ENCODE data around the gene AZIN2. TPM values are rescaled to one million over a fixed set of nuclear protein-coding genes. Genes with fewer than 3 reads are reported as not detected.

AZIN2 gene
- total RNA-seq, 4 donors from 2014 or later = 2.5 to 6.1 (median 4.1) TPM

- Histone ChIP-seq H3K27me3 (no peaks in the 10 kb centered on the region), H3K4me3 (no peak overlapping the region), H3K36me3 (peaks cover 6 to 43% (median 19%) of the 10 kb centered on the region in 4 donors), H3K4me1 (peaks cover 11 to 19% (median 14%) of the 10 kb centered on the region in 4 donors), H3K9me3 (no peaks in the 10 kb centered on the region), H3K27ac (replicated peaks in 1 of 4) (peak overlapping the region in 1 of 4 donors; percentile 6)
- no peak for DNase-seq (ENCODE audit: extremely low spot score)
- 38% methylated on average over 15 of the region's 25 CpGs for WGBS
- intact Hi-C loops (cut with DNase I) = no loop called here
- TF ChIP-seq EP300 (IDR thresholded peaks at IDR 0.05) (no peak), POLR2AphosphoS5 (IDR thresholded peaks at IDR 0.05) (peak in 1 of 2 donors; percentile 27), POLR2A (IDR thresholded peaks at IDR 0.05; ENCODE audit: low read depth) (no peak), CTCF (IDR thresholded peaks at IDR 0.05) (no peak)
Observed at GRCh38 chr1:33161061-33161681, 80.2 kb downstream of the AZIN2 start.

GRCh38 chr1:33162141-33162540 is 81.2 kb downstream of the AZIN2 start:
- no peak overlapping the region for H3K27ac ChIP-seq (replicated peaks in 1 of 4)

GRCh38 chr1:33163621-33164519 is 82.9 kb downstream of the AZIN2 start:
- Histone ChIP-seq H3K27me3 (no peaks in the 10 kb centered on the region), H3K27ac (replicated peaks in 1 of 4) (no peak overlapping the region), H3K4me1 (peaks cover 11 to 16% (median 12%) of the 10 kb centered on the region in 4 donors), H3K4me3 (no peak overlapping the region), H3K9me3 (no peaks in the 10 kb centered on the region), H3K36me3 (peaks cover 6 to 37% (median 11%) of the 10 kb centered on the region in 4 donors)
- no peak for DNase-seq (ENCODE audit: extremely low spot score)
- WGBS = 75% methylated on average over 14 of the region's 14 CpGs
- intact Hi-C loops (cut with DNase I) = no loop called here
- TF ChIP-seq CTCF (IDR thresholded peaks at IDR 0.05) = no peak
- no peak for TF ChIP-seq EP300 (IDR thresholded peaks at IDR 0.05)
- TF ChIP-seq POLR2AphosphoS5 (IDR thresholded peaks at IDR 0.05) = no peak
- no peak for TF ChIP-seq POLR2A (IDR thresholded peaks at IDR 0.05; ENCODE audit: low read depth)

More at GRCh38 chr1:33162141-33162540, 81.2 kb downstream of the AZIN2 start:
- Histone ChIP-seq H3K27me3 (no peaks in the 10 kb centered on the region), H3K4me1 (peaks cover 11 to 16% (median 12%) of the 10 kb centered on the region in 4 donors), H3K4me3 (no peak overlapping the region), H3K9me3 (no peaks in the 10 kb centered on the region), H3K36me3 (peaks cover 6 to 46% (median 21%) of the 10 kb centered on the region in 4 donors)
- no peak for DNase-seq (ENCODE audit: extremely low spot score)
- WGBS = 94% methylated on average over 2 of the region's 2 CpGs
- intact Hi-C loops (cut with DNase I) = no loop called here
- TF ChIP-seq POLR2A (IDR thresholded peaks at IDR 0.05; ENCODE audit: low read depth) = no peak
- TF ChIP-seq EP300 (IDR thresholded peaks at IDR 0.05) = no peak
- no peak for TF ChIP-seq CTCF (IDR thresholded peaks at IDR 0.05)
- TF ChIP-seq POLR2AphosphoS5 (IDR thresholded peaks at IDR 0.05) = no peak

- Histone ChIP-seq H3K4me1 (peaks cover 14 to 25% (median 15%) of the 10 kb centered on the region in 4 donors), H3K9me3 (no peaks in the 10 kb centered on the region), H3K4me3 (no peak overlapping the region), H3K36me3 (peaks cover 0 to 27% (median 6%) of the 10 kb centered on the region in 4 donors), H3K27ac (replicated peaks in 1 of 4) (no peak overlapping the region), H3K27me3 (no peaks in the 10 kb centered on the region)
- TF ChIP-seq CTCF (IDR thresholded peaks at IDR 0.05) (no peak), POLR2AphosphoS5 (IDR thresholded peaks at IDR 0.05) (no peak), POLR2A (IDR thresholded peaks at IDR 0.05; ENCODE audit: low read depth) (no peak), EP300 (IDR thresholded peaks at IDR 0.05) (no peak)
- 87% methylated on average over 21 of the region's 21 CpGs for WGBS
- intact Hi-C loops (cut with DNase I) = no loop called here
- DNase-seq (ENCODE audit: extremely low spot score) = no peak
Observed at GRCh38 chr1:33165209-33165608, 84.3 kb downstream of the AZIN2 start.

Measured in esophagus muscularis mucosa (tissue), 4 donors.